SK-N-SH (cell line): ENCODE data around the gene ATP2A3. TPM values are rescaled to one million over a fixed set of nuclear protein-coding genes. Genes with fewer than 3 reads are reported as not detected.

Experiments used
- CTCF ChIA-PET: fragments of 300-600, 350-600 bp; formaldehyde crosslinking; extraction: SDS; loops from one replicate; lab custom pipeline; 2021; lab: Yijun Ruan, JAX
- POLR2A ChIA-PET: fragments of 350-600 bp; sonication (Branson Sonifier 250); formaldehyde crosslinking; extraction: SDS; loops from one replicate; lab custom pipeline; 2020; ENCODE audit warnings: antibody characterized with exemption, inconsistent platforms; lab: Yijun Ruan, JAX
- DNase-seq: peaks from one replicate; pipeline ENCODE4 v3.0.0; 2012
- H2AFZ ChIP-seq: fragments of 200-600 bp; sonication (generic); 2 replicates; pipeline ENCODE4 v1.8.1; 2016; ENCODE audit warnings: antibody characterized with exemption, mild to moderate bottlenecking, low read depth
- H3F3A ChIP-seq: fragments of 200-600 bp; sonication (generic); replicated peaks from 2 replicates; pipeline ENCODE3; 2016; ENCODE audit warnings: antibody characterized with exemption, mild to moderate bottlenecking; ENCODE audit not compliant: insufficient read depth
- H3K27ac ChIP-seq, 2 experiments: fragments of 200-500 bp in 1 of 2; fragments of 200-600 bp in 1 of 2; sonication (Bioruptor generic) in 1 of 2; sonication (generic), shearing (Covaris generic) in 1 of 2; 2 replicates each; pipeline versions ENCODE4 v1.5.1 to v1.6.1; 2014 to 2016; ENCODE audit warnings: low read depth in 2 of 2, inconsistent platforms in 1 of 2, low read length in 1 of 2, mild to moderate bottlenecking in 1 of 2, mixed read lengths in 1 of 2
- H3K27me3 ChIP-seq: fragments of 200-600 bp; sonication (generic), shearing (Covaris generic); 2 replicates; pipeline ENCODE4 v1.6.1; 2016; ENCODE audit warnings: mixed run types; ENCODE audit not compliant: insufficient read depth
- H3K36me3 ChIP-seq, 2 experiments: fragments of 200-500 bp in 1 of 2; fragments of 200-600 bp in 1 of 2; sonication (Bioruptor generic) in 1 of 2; sonication (generic) in 1 of 2; replicated peaks in 1 of 2; 2 replicates each; pipeline versions ENCODE3 to v1.5.1; 2014 to 2016; ENCODE audit warnings: low read length in 1 of 2, mild to moderate bottlenecking in 1 of 2; ENCODE audit not compliant: insufficient read depth in 2 of 2, control insufficient read depth in 1 of 2
- H3K4me1 ChIP-seq, 2 experiments: fragments of 200-500 bp in 1 of 2; fragments of 200-600 bp in 1 of 2; sonication (Bioruptor generic) in 1 of 2; sonication (generic), shearing (Covaris generic) in 1 of 2; 2 replicates each; pipeline versions ENCODE4 v1.5.1 to v1.6.1; 2014 to 2016; ENCODE audit warnings: low read depth in 1 of 2, low read length in 1 of 2, mixed run types in 1 of 2; ENCODE audit not compliant: insufficient read depth in 2 of 2, control insufficient read depth in 1 of 2
- H3K4me2 ChIP-seq: fragments of 200-600 bp; sonication (generic), shearing (Covaris generic); 2 replicates; pipeline ENCODE4 v1.6.1; 2017; ENCODE audit warnings: mixed run types
- H3K4me3 ChIP-seq, 2 experiments: fragments of 200-500 bp in 1 of 2; fragments of 200-600 bp in 1 of 2; sonication (Bioruptor generic) in 1 of 2; sonication (generic), shearing (Covaris generic) in 1 of 2; 2 replicates each; pipeline versions ENCODE4 v1.5.1 to v1.8.1; 2014 to 2016; ENCODE audit warnings: low read depth in 2 of 2, inconsistent platforms in 1 of 2, low read length in 1 of 2, mild to moderate bottlenecking in 1 of 2, mixed read lengths in 1 of 2, moderate library complexity in 1 of 2
- H3K79me2 ChIP-seq: fragments of 200-600 bp; sonication (generic); 2 replicates; pipeline ENCODE4 v1.8.1; 2017; ENCODE audit warnings: mild to moderate bottlenecking; ENCODE audit not compliant: insufficient read depth
- H3K9ac ChIP-seq: fragments of 200-600 bp; sonication (generic); 2 replicates; pipeline ENCODE4 v1.6.1; 2017; ENCODE audit warnings: mixed run types
- H3K9me2 ChIP-seq: fragments of 200-600 bp; sonication (generic); 2 replicates; pipeline ENCODE4 v1.6.1; 2017; ENCODE audit warnings: mixed run types
- H3K9me3 ChIP-seq: fragments of 200-600 bp; sonication (generic); 2 replicates; pipeline ENCODE4 v1.6.1; 2017; ENCODE audit warnings: mixed run types, mild to moderate bottlenecking, moderate library complexity
- H4K20me1 ChIP-seq: fragments of 200-600 bp; sonication (generic); 2 replicates; pipeline ENCODE4 v1.6.1; 2017; ENCODE audit warnings: mild to moderate bottlenecking, mixed run types; ENCODE audit not compliant: insufficient read depth
- CHD2 ChIP-seq: fragments of 150-350 bp; IDR thresholded peaks from 2 replicates; pipeline ENCODE4 v1.6.1; 2018; ENCODE audit warnings: low read length; ENCODE audit not compliant: partially characterized antibody
- ELF1 ChIP-seq: IDR thresholded peaks from 2 replicates; pipeline ENCODE4 v1.4.0; 2012
- EP300 ChIP-seq, 2 experiments: IDR thresholded peaks; 2 replicates each; pipeline versions ENCODE4 v1.4.0 to v1.6.1; 2012; ENCODE audit warnings: borderline replicate concordance in 1 of 2, low read depth in 1 of 2, low read length in 1 of 2
- FOXJ3 ChIP-seq: sonication (generic); formaldehyde crosslinking; IDR thresholded peaks from 2 replicates; pipeline ENCODE4 v1.5.1; 2020; ENCODE audit warnings: mild to moderate bottlenecking, missing genetic modification reagents
- GATA2 ChIP-seq: sonication (generic); formaldehyde crosslinking; IDR thresholded peaks from 2 replicates; pipeline ENCODE4 v1.5.0; 2020; ENCODE audit warnings: mild to moderate bottlenecking, missing genetic modification reagents
- JUND ChIP-seq: IDR thresholded peaks from 2 replicates; pipeline ENCODE4 v1.4.0; 2012
- NFIC ChIP-seq: IDR thresholded peaks from 2 replicates; pipeline ENCODE4 v1.4.0; 2012; ENCODE audit warnings: borderline replicate concordance
- POLR2AphosphoS5 ChIP-seq: IDR thresholded peaks from 2 replicates; pipeline ENCODE4 v1.6.1; 2012; ENCODE audit warnings: low read depth, low read length
- RAD21 ChIP-seq: IDR thresholded peaks from 2 replicates; pipeline ENCODE4 v1.6.1; 2012; ENCODE audit warnings: mild to moderate bottlenecking, low read length
- SIN3A ChIP-seq: IDR thresholded peaks from 2 replicates; pipeline ENCODE4 v1.6.1; 2012; ENCODE audit warnings: low read depth, mild to moderate bottlenecking, low read length, moderate library complexity, borderline replicate concordance
- SMC3 ChIP-seq: IDR thresholded peaks from 2 replicates; pipeline ENCODE4 v1.6.1; 2012; ENCODE audit warnings: low read depth, low read length, improper control_type of control experiment
- TEAD4 ChIP-seq: IDR thresholded peaks from 2 replicates; pipeline ENCODE4 v1.4.0; 2012; ENCODE audit warnings: mild to moderate bottlenecking, borderline replicate concordance; ENCODE audit not compliant: insufficient read depth
- YY1 ChIP-seq: IDR thresholded peaks from 2 replicates; pipeline ENCODE4 v1.4.0; 2012; ENCODE audit warnings: low read depth, mild to moderate bottlenecking
- WGBS: methylation state at CpG from one replicate; pipeline ENCODE4 v1.1.6; 2017; ENCODE audit warnings: low lambda C conversion rate; 5-methylcytosine and 5-hydroxymethylcytosine counted together
- polyA plus RNA-seq, 3 experiments: library from polyadenylated mRNA; depleted of rRNA; stranded (reverse); fragments of >200 nt; gene quantifications; 2 replicates each; pipeline ENCODE4 v1.2.3, GENCODE V29; 2012
- TF ChIP-seq, protein P1 (sequence below): IDR thresholded peaks from 2 replicates; pipeline ENCODE4 v1.4.0; 2012; ENCODE audit warnings: low read depth, borderline replicate concordance
- TF ChIP-seq, protein P2 (sequence below): fragments of 150-350 bp; IDR thresholded peaks from 2 replicates; pipeline ENCODE4 v1.6.1; 2016; ENCODE audit warnings: mild to moderate bottlenecking, low read depth, low read length
- TF ChIP-seq, protein P3 (sequence below): IDR thresholded peaks from 2 replicates; pipeline ENCODE4 v1.6.1; 2012; ENCODE audit warnings: mild to moderate bottlenecking, low read depth, low read length, moderate library complexity
- TF ChIP-seq, protein P4 (sequence below): fragments of 150-350 bp; IDR thresholded peaks from 2 replicates; pipeline ENCODE4 v1.6.1; 2017; ENCODE audit warnings: antibody characterized with exemption, low read length, low read depth, borderline replicate concordance
- TF ChIP-seq, protein P5 (sequence below): IDR thresholded peaks from 2 replicates; pipeline ENCODE4 v1.4.0; 2012; ENCODE audit warnings: low read depth, borderline replicate concordance
- TF ChIP-seq, protein P6 (sequence below): IDR thresholded peaks from 2 replicates; pipeline ENCODE4 v1.4.0; 2012; ENCODE audit warnings: low read depth

The ATP2A3 gene
- polyA plus RNA-seq, 1 of the 3 experiments (the other 2 are of a cell fraction), result 2.1 TPM

DNA sequence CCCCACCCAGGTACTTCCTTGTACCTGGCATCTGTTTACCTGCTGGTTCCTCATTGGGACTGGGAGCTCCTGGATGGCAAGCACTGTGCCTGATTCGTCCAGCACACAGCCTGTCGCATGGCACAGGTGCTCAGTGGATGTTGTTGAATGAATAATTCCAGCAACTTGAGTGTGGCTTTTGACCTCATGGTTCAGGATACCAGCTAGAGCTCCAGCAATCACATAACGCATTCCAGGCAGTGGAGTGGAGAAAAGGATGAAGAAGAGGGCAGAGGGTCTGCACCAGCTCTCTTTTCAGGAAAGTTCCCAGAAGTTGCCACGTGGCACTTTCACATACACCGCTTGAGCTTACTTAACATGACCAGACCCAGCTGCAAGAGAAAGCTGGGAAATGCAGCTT is 70.0 kb downstream of the ATP2A3 start:
- Histone ChIP-seq H3K9ac (no peak overlapping the region), H3K36me3 (no peaks in the 10 kb centered on the region), H2AFZ (no peak overlapping the region)
- CTCF ChIA-PET, result interaction anchor here (0.7 to 1.7 kb wide), 3 partner anchors 20 to 157 kb away, joined by 3 to 10 read pairs (median 3); no protein-coding TSS in a partner anchor
- no peak for TF ChIP-seq CHD2
- TF ChIP-seq, protein P1, sequence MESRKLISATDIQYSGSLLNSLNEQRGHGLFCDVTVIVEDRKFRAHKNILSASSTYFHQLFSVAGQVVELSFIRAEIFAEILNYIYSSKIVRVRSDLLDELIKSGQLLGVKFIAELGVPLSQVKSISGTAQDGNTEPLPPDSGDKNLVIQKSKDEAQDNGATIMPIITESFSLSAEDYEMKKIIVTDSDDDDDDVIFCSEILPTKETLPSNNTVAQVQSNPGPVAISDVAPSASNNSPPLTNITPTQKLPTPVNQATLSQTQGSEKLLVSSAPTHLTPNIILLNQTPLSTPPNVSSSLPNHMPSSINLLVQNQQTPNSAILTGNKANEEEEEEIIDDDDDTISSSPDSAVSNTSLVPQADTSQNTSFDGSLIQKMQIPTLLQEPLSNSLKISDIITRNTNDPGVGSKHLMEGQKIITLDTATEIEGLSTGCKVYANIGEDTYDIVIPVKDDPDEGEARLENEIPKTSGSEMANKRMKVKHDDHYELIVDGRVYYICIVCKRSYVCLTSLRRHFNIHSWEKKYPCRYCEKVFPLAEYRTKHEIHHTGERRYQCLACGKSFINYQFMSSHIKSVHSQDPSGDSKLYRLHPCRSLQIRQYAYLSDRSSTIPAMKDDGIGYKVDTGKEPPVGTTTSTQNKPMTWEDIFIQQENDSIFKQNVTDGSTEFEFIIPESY, result no peak
- TF ChIP-seq FOXJ3 (CRISPR knock-in tag), result no peak
- no peak for TF ChIP-seq ELF1
- TF ChIP-seq, protein P2, sequence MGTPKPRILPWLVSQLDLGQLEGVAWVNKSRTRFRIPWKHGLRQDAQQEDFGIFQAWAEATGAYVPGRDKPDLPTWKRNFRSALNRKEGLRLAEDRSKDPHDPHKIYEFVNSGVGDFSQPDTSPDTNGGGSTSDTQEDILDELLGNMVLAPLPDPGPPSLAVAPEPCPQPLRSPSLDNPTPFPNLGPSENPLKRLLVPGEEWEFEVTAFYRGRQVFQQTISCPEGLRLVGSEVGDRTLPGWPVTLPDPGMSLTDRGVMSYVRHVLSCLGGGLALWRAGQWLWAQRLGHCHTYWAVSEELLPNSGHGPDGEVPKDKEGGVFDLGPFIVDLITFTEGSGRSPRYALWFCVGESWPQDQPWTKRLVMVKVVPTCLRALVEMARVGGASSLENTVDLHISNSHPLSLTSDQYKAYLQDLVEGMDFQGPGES, result no peak
- TF ChIP-seq, protein P3, sequence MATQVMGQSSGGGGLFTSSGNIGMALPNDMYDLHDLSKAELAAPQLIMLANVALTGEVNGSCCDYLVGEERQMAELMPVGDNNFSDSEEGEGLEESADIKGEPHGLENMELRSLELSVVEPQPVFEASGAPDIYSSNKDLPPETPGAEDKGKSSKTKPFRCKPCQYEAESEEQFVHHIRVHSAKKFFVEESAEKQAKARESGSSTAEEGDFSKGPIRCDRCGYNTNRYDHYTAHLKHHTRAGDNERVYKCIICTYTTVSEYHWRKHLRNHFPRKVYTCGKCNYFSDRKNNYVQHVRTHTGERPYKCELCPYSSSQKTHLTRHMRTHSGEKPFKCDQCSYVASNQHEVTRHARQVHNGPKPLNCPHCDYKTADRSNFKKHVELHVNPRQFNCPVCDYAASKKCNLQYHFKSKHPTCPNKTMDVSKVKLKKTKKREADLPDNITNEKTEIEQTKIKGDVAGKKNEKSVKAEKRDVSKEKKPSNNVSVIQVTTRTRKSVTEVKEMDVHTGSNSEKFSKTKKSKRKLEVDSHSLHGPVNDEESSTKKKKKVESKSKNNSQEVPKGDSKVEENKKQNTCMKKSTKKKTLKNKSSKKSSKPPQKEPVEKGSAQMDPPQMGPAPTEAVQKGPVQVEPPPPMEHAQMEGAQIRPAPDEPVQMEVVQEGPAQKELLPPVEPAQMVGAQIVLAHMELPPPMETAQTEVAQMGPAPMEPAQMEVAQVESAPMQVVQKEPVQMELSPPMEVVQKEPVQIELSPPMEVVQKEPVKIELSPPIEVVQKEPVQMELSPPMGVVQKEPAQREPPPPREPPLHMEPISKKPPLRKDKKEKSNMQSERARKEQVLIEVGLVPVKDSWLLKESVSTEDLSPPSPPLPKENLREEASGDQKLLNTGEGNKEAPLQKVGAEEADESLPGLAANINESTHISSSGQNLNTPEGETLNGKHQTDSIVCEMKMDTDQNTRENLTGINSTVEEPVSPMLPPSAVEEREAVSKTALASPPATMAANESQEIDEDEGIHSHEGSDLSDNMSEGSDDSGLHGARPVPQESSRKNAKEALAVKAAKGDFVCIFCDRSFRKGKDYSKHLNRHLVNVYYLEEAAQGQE, result no peak
- TF ChIP-seq, protein P4, sequence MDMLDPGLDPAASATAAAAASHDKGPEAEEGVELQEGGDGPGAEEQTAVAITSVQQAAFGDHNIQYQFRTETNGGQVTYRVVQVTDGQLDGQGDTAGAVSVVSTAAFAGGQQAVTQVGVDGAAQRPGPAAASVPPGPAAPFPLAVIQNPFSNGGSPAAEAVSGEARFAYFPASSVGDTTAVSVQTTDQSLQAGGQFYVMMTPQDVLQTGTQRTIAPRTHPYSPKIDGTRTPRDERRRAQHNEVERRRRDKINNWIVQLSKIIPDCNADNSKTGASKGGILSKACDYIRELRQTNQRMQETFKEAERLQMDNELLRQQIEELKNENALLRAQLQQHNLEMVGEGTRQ, result no peak
- no peak for TF ChIP-seq JUND
- TF ChIP-seq TEAD4, result no peak
- TF ChIP-seq SIN3A, result no peak
- TF ChIP-seq NFIC, result no peak
- TF ChIP-seq, protein P5, sequence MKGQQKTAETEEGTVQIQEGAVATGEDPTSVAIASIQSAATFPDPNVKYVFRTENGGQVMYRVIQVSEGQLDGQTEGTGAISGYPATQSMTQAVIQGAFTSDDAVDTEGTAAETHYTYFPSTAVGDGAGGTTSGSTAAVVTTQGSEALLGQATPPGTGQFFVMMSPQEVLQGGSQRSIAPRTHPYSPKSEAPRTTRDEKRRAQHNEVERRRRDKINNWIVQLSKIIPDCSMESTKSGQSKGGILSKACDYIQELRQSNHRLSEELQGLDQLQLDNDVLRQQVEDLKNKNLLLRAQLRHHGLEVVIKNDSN, result no peak
- no peak for TF ChIP-seq GATA2
- no peak for TF ChIP-seq RAD21
- no peak for TF ChIP-seq SMC3
- TF ChIP-seq, protein P6, sequence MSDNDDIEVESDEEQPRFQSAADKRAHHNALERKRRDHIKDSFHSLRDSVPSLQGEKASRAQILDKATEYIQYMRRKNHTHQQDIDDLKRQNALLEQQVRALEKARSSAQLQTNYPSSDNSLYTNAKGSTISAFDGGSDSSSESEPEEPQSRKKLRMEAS, result no peak
- no peak for TF ChIP-seq YY1
- no peak for TF ChIP-seq POLR2AphosphoS5
- TF ChIP-seq EP300 (IDR thresholded peaks at IDR 0.05; ENCODE audit: borderline replicate concordance in 1 of 2, low read depth in 1 of 2, low read length in 1 of 2), result no peak
- TF ChIP-seq, all 33 proteins: peak for 0
- Histone ChIP-seq H3K27me3 (no peaks in the 10 kb centered on the region), H3K9me3 (no peaks in the 10 kb centered on the region), H3K9me2 (no peaks in the 10 kb centered on the region), H3K4me1 (peaks cover 7 to 38% of the 10 kb centered on the region in 2 experiments; a peak in 3 of 4 replicates), H3K4me2 (no peak overlapping the region), H3K27ac (no peak overlapping the region), H4K20me1 (no peaks in the 10 kb centered on the region), H3K4me3 (no peak overlapping the region), H3K79me2 (peaks cover 7% of the 10 kb centered on the region; the same call in 1 of the 2 replicates), H3F3A (peaks cover 19% of the 10 kb centered on the region)
- WGBS, result 96% methylated on average over 5 of the region's 5 CpGs
- DNase-seq, result no peak
- POLR2A ChIA-PET, result no interaction called here
